ENCODE results near the gene OR4K2. TPM values are rescaled to one million over a fixed set of nuclear protein-coding genes. Genes with fewer than 3 reads are reported as not detected.
"Not testable (repeated sequence)": the region's sequence is repeated elsewhere in the genome, so short reads cannot be mapped to it uniquely, and the experiment has no call there.

OR4K2 gene, protein sequence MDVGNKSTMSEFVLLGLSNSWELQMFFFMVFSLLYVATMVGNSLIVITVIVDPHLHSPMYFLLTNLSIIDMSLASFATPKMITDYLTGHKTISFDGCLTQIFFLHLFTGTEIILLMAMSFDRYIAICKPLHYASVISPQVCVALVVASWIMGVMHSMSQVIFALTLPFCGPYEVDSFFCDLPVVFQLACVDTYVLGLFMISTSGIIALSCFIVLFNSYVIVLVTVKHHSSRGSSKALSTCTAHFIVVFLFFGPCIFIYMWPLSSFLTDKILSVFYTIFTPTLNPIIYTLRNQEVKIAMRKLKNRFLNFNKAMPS
- not detected in 2 replicates for total RNA-seq (2021)
- long read RNA-seq, result 0 reads

DNA sequence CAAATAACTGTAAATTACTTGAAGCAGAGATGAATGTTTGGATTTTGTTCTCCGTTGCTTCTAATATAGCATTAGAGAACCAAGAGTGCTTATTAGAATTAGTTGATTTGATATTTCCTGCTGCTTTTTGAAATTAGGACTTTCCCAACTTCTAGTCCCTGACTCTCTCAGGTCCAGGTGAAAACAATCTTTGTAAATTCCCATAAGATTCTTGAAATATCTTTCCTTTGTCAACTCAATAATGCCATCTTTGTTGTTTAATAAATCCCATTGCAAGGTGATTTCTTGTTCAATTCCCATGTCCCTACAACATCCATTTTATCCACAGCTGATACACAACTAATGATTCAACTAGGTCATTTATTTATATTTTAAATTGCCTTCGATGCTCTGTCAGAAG lies at the start of gene OR4K2:
OR4K2 (plus strand) TSS at position 301 of the 400 bp plus-strand sequence. CDS start 1,126 bp downstream, outside the sequence.
- no CpG with 5 or more reads among the region's 2 CpGs for WGBS (ENCODE audit: extremely low coverage, insufficient read length, low lambda C conversion rate)
- TF ChIP-seq, protein P1, sequence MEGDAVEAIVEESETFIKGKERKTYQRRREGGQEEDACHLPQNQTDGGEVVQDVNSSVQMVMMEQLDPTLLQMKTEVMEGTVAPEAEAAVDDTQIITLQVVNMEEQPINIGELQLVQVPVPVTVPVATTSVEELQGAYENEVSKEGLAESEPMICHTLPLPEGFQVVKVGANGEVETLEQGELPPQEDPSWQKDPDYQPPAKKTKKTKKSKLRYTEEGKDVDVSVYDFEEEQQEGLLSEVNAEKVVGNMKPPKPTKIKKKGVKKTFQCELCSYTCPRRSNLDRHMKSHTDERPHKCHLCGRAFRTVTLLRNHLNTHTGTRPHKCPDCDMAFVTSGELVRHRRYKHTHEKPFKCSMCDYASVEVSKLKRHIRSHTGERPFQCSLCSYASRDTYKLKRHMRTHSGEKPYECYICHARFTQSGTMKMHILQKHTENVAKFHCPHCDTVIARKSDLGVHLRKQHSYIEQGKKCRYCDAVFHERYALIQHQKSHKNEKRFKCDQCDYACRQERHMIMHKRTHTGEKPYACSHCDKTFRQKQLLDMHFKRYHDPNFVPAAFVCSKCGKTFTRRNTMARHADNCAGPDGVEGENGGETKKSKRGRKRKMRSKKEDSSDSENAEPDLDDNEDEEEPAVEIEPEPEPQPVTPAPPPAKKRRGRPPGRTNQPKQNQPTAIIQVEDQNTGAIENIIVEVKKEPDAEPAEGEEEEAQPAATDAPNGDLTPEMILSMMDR (conservative IDR thresholded peaks at IDR 0.05), result no peak

DNA sequence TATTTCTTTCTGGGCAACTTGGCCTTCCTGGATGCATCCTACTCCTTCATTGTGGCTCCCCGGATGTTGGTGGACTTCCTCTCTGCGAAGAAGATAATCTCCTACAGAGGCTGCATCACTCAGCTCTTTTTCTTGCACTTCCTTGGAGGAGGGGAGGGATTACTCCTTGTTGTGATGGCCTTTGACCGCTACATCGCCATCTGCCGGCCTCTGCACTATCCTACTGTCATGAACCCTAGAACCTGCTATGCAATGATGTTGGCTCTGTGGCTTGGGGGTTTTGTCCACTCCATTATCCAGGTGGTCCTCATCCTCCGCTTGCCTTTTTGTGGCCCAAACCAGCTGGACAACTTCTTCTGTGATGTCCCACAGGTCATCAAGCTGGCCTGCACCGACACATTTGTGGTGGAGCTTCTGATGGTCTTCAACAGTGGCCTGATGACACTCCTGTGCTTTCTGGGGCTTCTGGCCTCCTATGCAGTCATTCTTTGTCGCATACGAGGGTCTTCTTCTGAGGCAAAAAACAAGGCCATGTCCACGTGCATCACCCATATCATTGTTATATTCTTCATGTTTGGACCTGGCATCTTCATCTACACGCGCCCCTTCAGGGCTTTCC lies 47.2 kb upstream of the OR4K2 start:
- H3K4me1 ChIP-seq (ENCODE audit: insufficient read depth, low read length); H2BK20ac ChIP-seq (ENCODE audit: low read depth, low read length, poor library complexity, severe bottlenecking); H3T11ph ChIP-seq (ENCODE audit: low read length); H3K56ac ChIP-seq (ENCODE audit: insufficient read length, low read depth, low read length); H4K20me1 ChIP-seq (ENCODE audit: control insufficient read depth, insufficient read depth, insufficient read length); H2BK12ac ChIP-seq (ENCODE audit: insufficient read length, low read depth, low read length); H3K4ac ChIP-seq (ENCODE audit: low read depth, low read length); H4K5ac ChIP-seq (ENCODE audit: insufficient read length, low read depth, low read length); H3K27me3 Mint-ChIP-seq (ENCODE audit: low read depth); H3K79me1 ChIP-seq (ENCODE audit: insufficient read depth, low read depth, low read length, poor library complexity, severe bottlenecking); H2AK5ac ChIP-seq (ENCODE audit: insufficient read length, low read length); H4K8ac ChIP-seq (replicated peaks; ENCODE audit: insufficient read length, low read depth, low read length); DNase-seq; H3K4me2 ChIP-seq (ENCODE audit: insufficient read depth, insufficient read length, low read length); H3K23me2 ChIP-seq (ENCODE audit: insufficient read length, low read depth, low read length, poor library complexity, severe bottlenecking); H3K14ac ChIP-seq (ENCODE audit: insufficient read depth, low read length); H3K4me1 Mint-ChIP-seq; H2BK15ac ChIP-seq (ENCODE audit: low read depth, low read length); H3K27ac Mint-ChIP-seq; H2AFZ ChIP-seq (ENCODE audit: low read length); H3K9ac ChIP-seq (ENCODE audit: extremely low read depth, insufficient read length, low read length); H3K23ac ChIP-seq (ENCODE audit: insufficient read length, low read depth, low read length); H3K79me2 ChIP-seq (ENCODE audit: insufficient read depth, low read length); H3K27ac ChIP-seq (ENCODE audit: insufficient read length, low read depth, low read length); H3K4me3 Mint-ChIP-seq; H4K91ac ChIP-seq (ENCODE audit: insufficient read length, low read depth, low read length); H3K18ac ChIP-seq (ENCODE audit: insufficient read length, low read depth, low read length); H2BK120ac ChIP-seq (ENCODE audit: low read depth, low read length, poor library complexity, severe bottlenecking); H2BK5ac ChIP-seq (ENCODE audit: insufficient read length, low read length); H3K27me3 ChIP-seq (ENCODE audit: insufficient read depth, low read length): not testable (repeated sequence)
- no CpG with 5 or more reads among the region's 12 CpGs for WGBS (ENCODE audit: extremely low coverage, insufficient read length, low lambda C conversion rate)
- peaks cover 0 to 21% of the 10 kb centered on the region in 2 experiments for H3K9me3 Mint-ChIP-seq
- peaks cover 2 to 32% (median 5%) of the 10 kb centered on the region in 3 experiments; a peak in 5 of 7 replicates for H3K36me3 Mint-ChIP-seq (ENCODE audit: insufficient read depth in 1 of 3, low read depth in 3 of 3)
- H3K9me3 ChIP-seq (ENCODE audit: control insufficient read depth, low read depth, low read length), result peaks cover 76% of the 10 kb centered on the region

More for the DNA sequence above, at the start of gene OR4K2:
- no peak within 1 kb of the TSS for H2BK120ac ChIP-seq (ENCODE audit: low read depth, low read length, poor library complexity, severe bottlenecking)
- no peak within 1 kb of the TSS for H4K8ac ChIP-seq (replicated peaks; ENCODE audit: insufficient read length, low read depth, low read length)
- H2BK12ac ChIP-seq (ENCODE audit: insufficient read length, low read depth, low read length), result no peak within 1 kb of the TSS
- H3K9ac ChIP-seq (ENCODE audit: extremely low read depth, insufficient read length, low read length), result no peak within 1 kb of the TSS
- H2BK5ac ChIP-seq (ENCODE audit: insufficient read length, low read length), result no peak within 1 kb of the TSS
- Mint-ChIP-seq H3K9me3 (peaks cover 15 to 21% of the 10 kb centered on the region in 2 experiments), H3K27ac (no peak within 1 kb of the TSS), H3K36me3 (ENCODE audit: insufficient read depth in 1 of 3, low read depth in 3 of 3) (peaks cover 6 to 34% (median 18%) of the 10 kb centered on the region in 3 experiments; a peak in 6 of 7 replicates), H3K4me3 (no peak within 1 kb of the TSS), H3K4me1 (no peaks in the 10 kb centered on the region), H3K27me3 (ENCODE audit: low read depth) (no peaks in the 10 kb centered on the region; the same call in 1 of the 2 replicates)
- no peaks in the 10 kb centered on the region for H3K4me1 ChIP-seq (ENCODE audit: insufficient read depth, low read length)
- no peak within 1 kb of the TSS for H3K27ac ChIP-seq (ENCODE audit: insufficient read length, low read depth, low read length)
- no peak within 1 kb of the TSS for H2BK15ac ChIP-seq (ENCODE audit: low read depth, low read length)
- no peak for DNase-seq
- H3K4ac ChIP-seq (ENCODE audit: low read depth, low read length), result no peak within 1 kb of the TSS
- H3K23me2 ChIP-seq (ENCODE audit: insufficient read length, low read depth, low read length, poor library complexity, severe bottlenecking), result no peaks in the 10 kb centered on the region
- H3T11ph ChIP-seq (ENCODE audit: low read length), result no peak within 1 kb of the TSS
- H3K4me2 ChIP-seq (ENCODE audit: insufficient read depth, insufficient read length, low read length), result no peak within 1 kb of the TSS
- no peak within 1 kb of the TSS for H4K91ac ChIP-seq (ENCODE audit: insufficient read length, low read depth, low read length)
- no peaks in the 10 kb centered on the region for H4K20me1 ChIP-seq (ENCODE audit: control insufficient read depth, insufficient read depth, insufficient read length)
- no peak within 1 kb of the TSS for H3K56ac ChIP-seq (ENCODE audit: insufficient read length, low read depth, low read length)
- H3K18ac ChIP-seq (ENCODE audit: insufficient read length, low read depth, low read length), result no peak within 1 kb of the TSS
- no peak within 1 kb of the TSS for H2AFZ ChIP-seq (ENCODE audit: low read length)
- no peak within 1 kb of the TSS for H2AK5ac ChIP-seq (ENCODE audit: insufficient read length, low read length)
- H3K9me3 ChIP-seq (ENCODE audit: control insufficient read depth, low read depth, low read length), result peaks cover 86% of the 10 kb centered on the region
- H3K23ac ChIP-seq (ENCODE audit: insufficient read length, low read depth, low read length), result no peak within 1 kb of the TSS
- H3K14ac ChIP-seq (ENCODE audit: insufficient read depth, low read length), result no peak within 1 kb of the TSS
- H3K27me3 ChIP-seq (ENCODE audit: insufficient read depth, low read length), result no peaks in the 10 kb centered on the region
- H3K79me2 ChIP-seq (ENCODE audit: insufficient read depth, low read length), result no peaks in the 10 kb centered on the region
- no peak within 1 kb of the TSS for H4K5ac ChIP-seq (ENCODE audit: insufficient read length, low read depth, low read length)
- H3K79me1 ChIP-seq (ENCODE audit: insufficient read depth, low read depth, low read length, poor library complexity, severe bottlenecking), result no peaks in the 10 kb centered on the region
- no peak within 1 kb of the TSS for H2BK20ac ChIP-seq (ENCODE audit: low read depth, low read length, poor library complexity, severe bottlenecking)

Measured in H9 (cell line).